Tibial nerve (tissue), 3 donors: Measurements from ENCODE around the gene FAM170B.

Source experiments
- POLR2A ChIP-seq, 2 donors: fragments of 450-650 bp; IDR thresholded peaks; one replicate each; pipeline ENCODE4 v1.6.1; 2017; ENCODE audit warnings: antibody characterized with exemption in 2 of 2, mild to moderate bottlenecking in 2 of 2, moderate library complexity in 2 of 2
- TF ChIP-seq, protein P1 (sequence below), 5 experiments: fragments of 200-600 bp in 3 of 5; fragments of 450-650 bp in 2 of 5; sonication (generic) in 3 of 5; IDR thresholded peaks; one replicate each; pipeline ENCODE4 v1.5.1; 2016 to 2019; ENCODE audit warnings: antibody characterized with exemption in 5 of 5, mild to moderate bottlenecking in 3 of 5, moderate library complexity in 2 of 5

GRCh38 chr10:49172777-49173132 lies 38.9 kb upstream of the FAM170B start:
- TF ChIP-seq, protein P1, sequence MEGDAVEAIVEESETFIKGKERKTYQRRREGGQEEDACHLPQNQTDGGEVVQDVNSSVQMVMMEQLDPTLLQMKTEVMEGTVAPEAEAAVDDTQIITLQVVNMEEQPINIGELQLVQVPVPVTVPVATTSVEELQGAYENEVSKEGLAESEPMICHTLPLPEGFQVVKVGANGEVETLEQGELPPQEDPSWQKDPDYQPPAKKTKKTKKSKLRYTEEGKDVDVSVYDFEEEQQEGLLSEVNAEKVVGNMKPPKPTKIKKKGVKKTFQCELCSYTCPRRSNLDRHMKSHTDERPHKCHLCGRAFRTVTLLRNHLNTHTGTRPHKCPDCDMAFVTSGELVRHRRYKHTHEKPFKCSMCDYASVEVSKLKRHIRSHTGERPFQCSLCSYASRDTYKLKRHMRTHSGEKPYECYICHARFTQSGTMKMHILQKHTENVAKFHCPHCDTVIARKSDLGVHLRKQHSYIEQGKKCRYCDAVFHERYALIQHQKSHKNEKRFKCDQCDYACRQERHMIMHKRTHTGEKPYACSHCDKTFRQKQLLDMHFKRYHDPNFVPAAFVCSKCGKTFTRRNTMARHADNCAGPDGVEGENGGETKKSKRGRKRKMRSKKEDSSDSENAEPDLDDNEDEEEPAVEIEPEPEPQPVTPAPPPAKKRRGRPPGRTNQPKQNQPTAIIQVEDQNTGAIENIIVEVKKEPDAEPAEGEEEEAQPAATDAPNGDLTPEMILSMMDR (IDR thresholded peaks at IDR 0.05): no peak
- no peak for TF ChIP-seq POLR2A (IDR thresholded peaks at IDR 0.05)
